SKM-1 (cell line): ENCODE measurements around the gene PGM3.
"Not testable (repeated sequence)": the region's sequence is repeated elsewhere in the genome, so short reads cannot be mapped to it uniquely, and the experiment has no call there.

ENCODE experiments used
- DNase-seq: peaks from one replicate; lab custom pipeline; 2025; ENCODE audit not compliant: unreplicated experiment; lab: John Stamatoyannopoulos, UW

The PGM3 gene

GRCh38 chr6:83192871-83193746, at the start of gene PGM3, which contains the start of gene RWDD2A:
PGM3 (minus strand) TSS chr6:83193265; CDS start chr6:83191012, 2,253 bp downstream.
RWDD2A (plus strand) TSS chr6:83193357; CDS start chr6:83194452, 1,095 bp downstream.
- peak; percentile 62 for DNase-seq

- DNase-seq: no peak
These were observed 38.1 kb upstream of the PGM3 start for GRCh38 chr6:83231146-83231545.

GRCh38 chr6:83226517-83226916, 33.5 kb upstream of the PGM3 start:
- DNase-seq: no peak

GRCh38 chr6:83221889-83222479, 28.9 kb upstream of the PGM3 start:
- DNase-seq: no peak

GRCh38 chr6:83221276-83221675, 28.2 kb upstream of the PGM3 start:
- DNase-seq: no peak

GRCh38 chr6:83220121-83220520, 27.1 kb upstream of the PGM3 start:
- DNase-seq: no peak

- DNase-seq: no peak
These were observed 25.6 kb upstream of the PGM3 start for GRCh38 chr6:83218646-83219045.

GRCh38 chr6:83216806-83217205, 23.7 kb upstream of the PGM3 start:
- DNase-seq: no peak

GRCh38 chr6:83215131-83216047, 22.3 kb upstream of the PGM3 start:
- no peak for DNase-seq

GRCh38 chr6:83202031-83202430, 9.0 kb upstream of the PGM3 start:
- DNase-seq: no peak

GRCh38 chr6:83199863-83200225, 6.8 kb upstream of the PGM3 start:
- DNase-seq: no peak

- DNase-seq: no peak
These were observed 6.3 kb upstream of the PGM3 start for GRCh38 chr6:83199173-83199862.

- no peak for DNase-seq
These were observed 5.6 kb upstream of the PGM3 start for GRCh38 chr6:83198486-83199172.

- DNase-seq: no peak
These were observed 892 bp upstream of the PGM3 start for GRCh38 chr6:83193747-83194566.

GRCh38 chr6:83192456-83192855, 609 bp downstream of the PGM3 start:
- no peak for DNase-seq

GRCh38 chr6:83191974-83192373, 1.1 kb downstream of the PGM3 start:
- DNase-seq: not testable (repeated sequence)

- no peak for DNase-seq
These were observed 2.4 kb downstream of the PGM3 start for GRCh38 chr6:83190626-83191025.

GRCh38 chr6:83188501-83188900, 4.6 kb downstream of the PGM3 start:
- no peak for DNase-seq

- no peak for DNase-seq
These were observed 8.0 kb downstream of the PGM3 start for GRCh38 chr6:83185096-83185495.
